GM19324 (cell line): ENCODE measurements around the gene MORF4L2.
"Not testable (repeated sequence)": the region's sequence is repeated elsewhere in the genome, so short reads cannot be mapped to it uniquely, and the experiment has no call there.

Experiments
- ATAC-seq: cut with Tn5 transposase; IDR thresholded peaks from one replicate; pipeline ENCODE4 v1.9.1; 2021; ENCODE audit warnings: mild to moderate bottlenecking, moderate library complexity; ENCODE audit not compliant: unreplicated experiment, low FRiP score

Gene MORF4L2

GRCh38 chrX:103681443-103681842, 5.1 kb downstream of the MORF4L2 start:
- ATAC-seq = no peak

- no peak for ATAC-seq
Measured at GRCh38 chrX:103678199-103678993, 8.1 kb downstream of the MORF4L2 start.

- ATAC-seq = no peak
Measured at GRCh38 chrX:103674531-103675454, 11.7 kb downstream of the MORF4L2 start.

GRCh38 chrX:103669745-103670144, 16.8 kb downstream of the MORF4L2 start:
- no peak for ATAC-seq

GRCh38 chrX:103666202-103667107, 20.0 kb downstream of the MORF4L2 start:
- no peak for ATAC-seq

- no peak for ATAC-seq
Measured at GRCh38 chrX:103663981-103664762, 22.3 kb downstream of the MORF4L2 start.

GRCh38 chrX:103659460-103659859, 27.0 kb downstream of the MORF4L2 start:
- ATAC-seq = not testable (repeated sequence)

GRCh38 chrX:103658681-103659433, 27.6 kb downstream of the MORF4L2 start:
- no peak for ATAC-seq

GRCh38 chrX:103657066-103657465, 29.4 kb downstream of the MORF4L2 start:
- ATAC-seq = not testable (repeated sequence)

- ATAC-seq = no peak
Measured at GRCh38 chrX:103656617-103657016, 29.9 kb downstream of the MORF4L2 start.

- ATAC-seq = not testable (repeated sequence)
Measured at GRCh38 chrX:103655230-103656000, 31.1 kb downstream of the MORF4L2 start.

GRCh38 chrX:103651151-103651773, 35.2 kb downstream of the MORF4L2 start:
- ATAC-seq = no peak

- no peak for ATAC-seq
Measured at GRCh38 chrX:103647630-103648029, 38.9 kb downstream of the MORF4L2 start.

GRCh38 chrX:103644125-103644524, 42.4 kb downstream of the MORF4L2 start:
- no peak for ATAC-seq

GRCh38 chrX:103640401-103641155, 45.9 kb downstream of the MORF4L2 start:
- no peak for ATAC-seq

GRCh38 chrX:103638479-103639346, 47.8 kb downstream of the MORF4L2 start:
- ATAC-seq = not testable (repeated sequence)
